Measurements from ENCODE around the gene SYNCRIP.

GRCh38 chr6:85568411-85568810 lies 74.3 kb downstream of the SYNCRIP start:
- TF ChIP-seq XRCC5 (optimal IDR thresholded peaks at IDR 0.05; ENCODE audit: low read length), result no peak
- TF ChIP-seq NPAS2 (CRISPR knock-in tag; IDR thresholded peaks at IDR 0.05; ENCODE audit: borderline replicate concordance), result no peak
- TF ChIP-seq HNRNPUL1 (IDR thresholded peaks at IDR 0.05; ENCODE audit: low read depth, low read length), result no peak
- no peak for TF ChIP-seq CTCF (CRISPR knock-in tag; IDR thresholded peaks at IDR 0.05)
- no peak for TF ChIP-seq MAX (IDR thresholded peaks at IDR 0.05)
- no peak for TF ChIP-seq TOE1 (CRISPR knock-in tag; IDR thresholded peaks at IDR 0.05)
- TF ChIP-seq POLR2AphosphoS5 (IDR thresholded peaks at IDR 0.05; ENCODE audit: low read depth, low read length), result no peak
- TF ChIP-seq THAP8 (CRISPR knock-in tag; IDR thresholded peaks at IDR 0.05; ENCODE audit: borderline replicate concordance), result no peak
- TF ChIP-seq ZSCAN21 (CRISPR knock-in tag; IDR thresholded peaks at IDR 0.05; ENCODE audit: borderline replicate concordance), result no peak
- no peak for TF ChIP-seq ZNF777 (CRISPR knock-in tag; IDR thresholded peaks at IDR 0.05)
- TF ChIP-seq ZNF577 (CRISPR knock-in tag; IDR thresholded peaks at IDR 0.05; ENCODE audit: borderline replicate concordance, low read depth), result no peak
- TF ChIP-seq DZIP1 (CRISPR knock-in tag; IDR thresholded peaks at IDR 0.05), result no peak
- TF ChIP-seq USF2 (IDR thresholded peaks at IDR 0.05; ENCODE audit: low read depth, low read length), result no peak
- TF ChIP-seq USF2 (CRISPR knock-in tag; IDR thresholded peaks at IDR 0.05; ENCODE audit: borderline replicate concordance), result no peak
- no peak for TF ChIP-seq ZBTB33 (CRISPR knock-in tag; IDR thresholded peaks at IDR 0.05)

Measured in HepG2 (cell line).